Measurements from ENCODE around the gene PROX1. TPM values are rescaled to one million over a fixed set of nuclear protein-coding genes. Genes with fewer than 3 reads are reported as not detected.

The PROX1 gene
- total RNA-seq, 1 donor from 2014 or later, result 23.9 TPM

GRCh38 chr1:214074477-214074876 lies 86.7 kb downstream of the PROX1 start:
- H3K9me3 Mint-ChIP-seq, result no peaks in the 10 kb centered on the region
- peaks cover 29% of the 10 kb centered on the region for H3K4me1 Mint-ChIP-seq (ENCODE audit: unreplicated experiment)
- TF ChIP-seq CTCF (conservative IDR thresholded peaks at IDR 0.05), result no peak
- no peak overlapping the region for H3K4me3 Mint-ChIP-seq
- no peak for DNase-seq (ENCODE audit: extremely low spot score, unreplicated experiment)
- H3K27me3 Mint-ChIP-seq, result peaks cover 9% of the 10 kb centered on the region
- H3K27ac Mint-ChIP-seq, result no peak overlapping the region
- no peaks in the 10 kb centered on the region for H3K36me3 Mint-ChIP-seq

- Mint-ChIP-seq H3K9me3 (no peaks in the 10 kb centered on the region), H3K27ac (no peak overlapping the region), H3K36me3 (no peaks in the 10 kb centered on the region), H3K27me3 (peaks cover 9% of the 10 kb centered on the region), H3K4me3 (peak overlapping the region; percentile 44), H3K4me1 (ENCODE audit: unreplicated experiment) (peaks cover 29% of the 10 kb centered on the region)
- no peak for TF ChIP-seq CTCF (conservative IDR thresholded peaks at IDR 0.05)
- no peak for DNase-seq (ENCODE audit: extremely low spot score, unreplicated experiment)
These were observed 87.7 kb downstream of the PROX1 start for GRCh38 chr1:214075305-214075998.

GRCh38 chr1:214075999-214076707 lies 88.4 kb downstream of the PROX1 start:
- Mint-ChIP-seq H3K27me3 (peaks cover 9% of the 10 kb centered on the region), H3K27ac (no peak overlapping the region), H3K36me3 (no peaks in the 10 kb centered on the region), H3K9me3 (no peaks in the 10 kb centered on the region), H3K4me3 (peak overlapping the region; percentile 44), H3K4me1 (ENCODE audit: unreplicated experiment) (peaks cover 29% of the 10 kb centered on the region)
- no peak for DNase-seq (ENCODE audit: extremely low spot score, unreplicated experiment)
- no peak for TF ChIP-seq CTCF (conservative IDR thresholded peaks at IDR 0.05)

- H3K4me3 Mint-ChIP-seq, result no peak overlapping the region
- peaks cover 29% of the 10 kb centered on the region for H3K4me1 Mint-ChIP-seq (ENCODE audit: unreplicated experiment)
- no peak for TF ChIP-seq CTCF (conservative IDR thresholded peaks at IDR 0.05)
- DNase-seq (ENCODE audit: extremely low spot score, unreplicated experiment), result no peak
- H3K36me3 Mint-ChIP-seq, result no peaks in the 10 kb centered on the region
- no peaks in the 10 kb centered on the region for H3K9me3 Mint-ChIP-seq
- peaks cover 6% of the 10 kb centered on the region for H3K27me3 Mint-ChIP-seq
- H3K27ac Mint-ChIP-seq, result no peak overlapping the region
These were observed 88.9 kb downstream of the PROX1 start for GRCh38 chr1:214076708-214077065.

- Mint-ChIP-seq H3K27ac (no peak overlapping the region), H3K4me1 (ENCODE audit: unreplicated experiment) (peaks cover 20% of the 10 kb centered on the region), H3K4me3 (no peak overlapping the region), H3K36me3 (no peaks in the 10 kb centered on the region), H3K27me3 (peaks cover 3% of the 10 kb centered on the region), H3K9me3 (no peaks in the 10 kb centered on the region)
- no peak for TF ChIP-seq CTCF (conservative IDR thresholded peaks at IDR 0.05)
- DNase-seq (ENCODE audit: extremely low spot score, unreplicated experiment), result no peak
These were observed 91.2 kb downstream of the PROX1 start for GRCh38 chr1:214078950-214079349.
